ENCODE measurements around the gene NACC2.

DNA sequence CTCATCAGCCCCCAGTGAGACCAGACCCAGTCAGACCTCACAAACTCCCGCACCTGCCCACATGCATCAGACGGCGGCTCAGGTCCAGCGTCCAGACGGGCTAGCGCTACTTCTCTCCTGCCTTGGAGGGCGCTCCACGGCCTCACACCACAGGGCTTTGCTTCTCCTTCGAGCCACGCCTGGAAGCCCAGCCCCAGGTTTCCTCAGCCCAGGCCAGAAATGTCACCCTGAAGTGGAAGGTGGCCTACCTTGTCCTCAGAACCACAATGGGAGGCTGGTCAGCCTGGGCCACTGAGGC lies 2.8 kb downstream of the NACC2 start:
- TF ChIP-seq CTCF (IDR thresholded peaks at IDR 0.05) (no peak), EZH2 (IDR thresholded peaks at IDR 0.05; ENCODE audit: borderline replicate concordance, insufficient read depth, low read depth, low read length, poor library complexity, severe bottlenecking) (no peak)
